Activated CD4-positive, alpha-beta T cell treated with anti-CD3 and anti-CD28 coated beads for 24 hours (primary cell): ENCODE results near the gene SEPHS1.
A peak's percentile ranks its signal among the peaks of the same experiment; 100 is the strongest.
"Not testable (repeated sequence)": the region's sequence is repeated elsewhere in the genome, so short reads cannot be mapped to it uniquely, and the experiment has no call there.

ENCODE experiments used
- DNase-seq, 2 donors: peaks; one replicate each; pipeline ENCODE4 v3.0.0-alpha.2; 2020; ENCODE audit warnings: low read depth in 2 of 2

SEPHS1 gene

GRCh38 chr10:13360587-13360986 lies 12.5 kb upstream of the SEPHS1 start:
- DNase-seq = no peak

GRCh38 chr10:13356392-13356791 lies 8.3 kb upstream of the SEPHS1 start:
- DNase-seq = no peak

DNA sequence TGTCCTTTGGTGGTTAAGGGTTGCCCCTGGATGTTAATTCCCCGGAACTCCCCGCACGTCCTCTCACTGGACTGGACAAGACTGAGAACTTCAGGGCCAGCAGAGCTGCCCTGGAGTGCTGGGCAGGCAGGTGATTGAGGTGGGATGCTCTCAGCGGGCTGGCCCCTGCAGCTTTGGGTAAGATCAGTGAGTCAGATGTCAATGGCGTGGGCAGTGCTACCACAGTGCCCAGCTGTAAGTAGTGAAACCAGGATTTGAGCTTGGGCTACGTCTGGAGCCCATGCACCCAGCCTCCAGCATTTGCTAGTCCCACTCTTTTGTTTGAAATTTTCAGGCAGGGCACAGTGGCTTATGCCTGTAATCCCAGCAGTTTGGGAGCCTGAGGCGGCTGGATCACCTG lies 6.7 kb upstream of the SEPHS1 start:
- DNase-seq = no peak

- no peak for DNase-seq
These were observed 4.4 kb upstream of the SEPHS1 start for GRCh38 chr10:13352519-13352918.

- no peak for DNase-seq
These were observed 3.3 kb upstream of the SEPHS1 start for GRCh38 chr10:13351340-13351915.

DNA sequence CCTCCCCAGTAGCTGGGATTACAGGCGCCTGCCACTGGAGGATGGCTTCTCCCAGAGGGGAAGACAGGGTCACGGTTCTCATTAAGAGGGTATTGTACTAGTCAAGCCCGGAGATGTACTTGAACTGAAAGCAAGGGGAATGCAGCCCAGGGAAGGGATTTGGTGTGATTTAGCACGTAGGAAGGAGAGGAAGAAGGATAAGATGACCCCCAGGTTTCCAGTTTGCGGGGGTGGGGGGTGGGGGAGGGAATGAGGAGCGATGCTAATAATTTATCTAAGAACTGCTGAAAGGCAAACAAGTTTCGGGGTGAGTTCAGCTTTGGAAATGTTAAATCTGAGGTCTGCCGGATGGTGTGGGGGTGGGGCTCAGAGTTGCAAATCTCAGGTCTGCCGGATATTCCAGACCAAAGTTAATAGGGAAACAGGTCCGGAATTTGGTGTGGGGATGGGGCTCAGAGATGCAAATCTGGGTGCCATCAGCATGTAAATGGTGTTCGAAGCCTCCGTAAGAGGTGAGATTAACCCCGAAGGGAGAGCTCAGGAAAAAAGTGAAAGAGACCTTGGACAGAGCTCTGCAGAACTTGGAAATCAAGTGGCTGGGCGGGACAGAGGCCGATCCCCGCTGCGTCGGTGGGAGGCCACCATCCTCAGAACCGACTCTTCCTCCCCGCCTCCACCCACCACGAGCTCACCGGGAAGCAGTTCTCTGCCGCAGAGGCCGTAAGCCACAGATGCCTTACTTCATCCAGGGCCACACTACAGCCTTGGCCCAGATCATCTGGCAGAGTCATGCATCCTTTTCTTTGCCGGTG lies 1.6 kb upstream of the SEPHS1 start:
- no peak for DNase-seq

GRCh38 chr10:13347500-13348156 lies 465 bp downstream of the SEPHS1 start:
- DNase-seq = peak; percentile 63 to 69

- no peak for DNase-seq
These were observed 1.0 kb downstream of the SEPHS1 start for GRCh38 chr10:13347043-13347499.

- no peak for DNase-seq
These were observed 1.6 kb downstream of the SEPHS1 start for GRCh38 chr10:13346283-13347042.

GRCh38 chr10:13340626-13341376 lies 7.3 kb downstream of the SEPHS1 start:
- DNase-seq = no peak

DNA sequence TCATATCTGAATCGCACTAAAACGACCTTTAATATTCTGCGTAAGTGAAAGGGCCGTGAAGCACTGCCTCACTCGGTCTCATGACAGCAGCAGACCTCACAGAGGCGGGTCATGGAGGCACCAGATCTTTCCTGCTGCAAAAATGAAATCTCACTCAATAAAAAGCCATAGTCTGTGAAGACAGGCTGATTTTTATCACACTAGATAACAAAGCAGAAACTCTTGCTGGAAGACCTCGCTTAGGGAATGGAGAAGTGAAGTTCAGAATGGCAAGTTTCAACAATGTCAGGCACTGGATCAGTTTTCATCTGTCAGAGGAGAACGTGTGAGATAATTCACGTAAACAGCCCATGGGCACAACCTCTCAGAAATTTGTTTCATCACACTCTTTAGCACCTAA lies 8.0 kb downstream of the SEPHS1 start:
- DNase-seq = no peak

DNA sequence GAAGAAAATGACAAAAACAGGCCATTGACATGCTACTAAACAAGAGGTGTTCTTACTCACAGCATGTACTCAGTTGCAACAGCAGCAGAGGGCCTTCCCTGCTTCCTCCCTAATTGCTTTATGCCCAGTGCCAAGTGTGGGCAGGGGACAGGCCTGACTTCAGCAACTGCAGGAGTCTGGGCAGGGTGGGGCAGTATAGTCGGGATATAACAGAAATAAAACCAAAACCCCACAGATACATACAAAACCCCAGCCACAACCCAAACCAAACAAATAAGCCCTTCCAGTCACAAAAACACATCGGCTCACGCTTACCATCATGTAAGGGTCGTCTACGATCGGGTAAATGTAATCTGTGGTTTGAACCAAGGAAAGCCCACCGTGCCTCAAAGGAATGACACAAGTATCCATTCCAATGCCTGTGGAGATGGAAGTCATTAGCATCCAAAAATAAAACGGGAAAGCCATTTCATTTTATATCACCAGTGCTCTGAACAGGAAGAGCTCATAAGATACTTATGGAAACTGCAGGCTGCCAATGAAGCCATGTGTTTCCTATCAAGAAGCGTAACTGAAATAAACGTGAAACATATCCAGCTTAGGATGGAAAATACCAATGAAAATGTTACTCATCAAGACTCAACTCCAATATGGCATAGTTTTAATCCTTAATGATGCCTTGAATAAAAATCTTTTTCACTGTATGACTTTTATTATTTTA lies 9.5 kb downstream of the SEPHS1 start:
- no peak for DNase-seq

DNA sequence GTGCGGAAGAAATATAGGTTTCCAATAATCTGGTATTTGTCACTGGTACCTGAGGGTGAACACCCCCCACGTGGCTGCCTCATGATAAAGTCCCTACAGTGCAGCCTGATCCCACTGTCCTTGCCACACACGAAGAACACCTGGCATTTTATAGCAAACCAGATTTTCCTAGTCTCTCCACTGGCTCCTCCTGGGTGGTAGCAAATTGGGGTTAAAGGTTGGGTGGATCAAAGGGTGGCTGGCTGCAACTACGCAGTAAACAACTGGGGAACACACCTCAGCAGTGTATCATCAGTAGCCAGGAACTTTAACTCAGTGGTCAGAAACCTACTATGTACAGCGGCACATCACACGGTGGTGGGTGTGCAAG lies 10.3 kb downstream of the SEPHS1 start:
- no peak for DNase-seq

DNA sequence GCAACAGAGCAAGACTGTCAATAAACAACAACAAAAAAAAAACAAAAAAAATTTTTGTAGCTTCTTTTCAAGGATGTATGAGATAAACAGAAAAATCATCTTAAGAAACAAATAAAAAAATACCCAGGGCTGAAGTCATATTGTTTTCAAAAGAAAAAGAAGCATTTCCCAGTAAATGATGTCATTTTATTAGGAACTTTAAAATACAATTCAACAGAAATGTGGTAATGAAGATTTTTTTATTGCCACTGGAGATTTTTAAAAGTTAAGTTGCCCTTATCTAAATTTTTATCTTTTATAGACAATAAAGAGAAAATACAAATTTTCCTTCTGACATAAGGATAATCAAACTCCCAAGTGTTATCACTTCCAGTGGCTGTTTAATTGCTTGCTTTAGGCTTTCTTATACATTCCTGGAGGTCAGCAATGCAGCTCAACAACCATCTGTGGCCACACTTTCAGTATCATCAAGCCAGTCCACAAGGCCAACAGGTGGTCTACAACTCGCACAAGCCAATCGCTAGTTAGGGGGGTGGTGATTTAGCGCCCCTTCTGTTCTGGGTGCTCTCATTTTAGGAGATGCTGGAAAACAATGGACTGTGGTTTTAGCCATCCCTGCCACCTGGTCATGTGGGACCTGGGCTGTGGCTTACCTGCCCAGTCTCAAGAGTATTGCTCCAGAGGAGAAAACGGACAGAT lies 10.8 kb downstream of the SEPHS1 start:
- no peak for DNase-seq

GRCh38 chr10:13335881-13336280 lies 12.2 kb downstream of the SEPHS1 start:
- no peak for DNase-seq

DNA sequence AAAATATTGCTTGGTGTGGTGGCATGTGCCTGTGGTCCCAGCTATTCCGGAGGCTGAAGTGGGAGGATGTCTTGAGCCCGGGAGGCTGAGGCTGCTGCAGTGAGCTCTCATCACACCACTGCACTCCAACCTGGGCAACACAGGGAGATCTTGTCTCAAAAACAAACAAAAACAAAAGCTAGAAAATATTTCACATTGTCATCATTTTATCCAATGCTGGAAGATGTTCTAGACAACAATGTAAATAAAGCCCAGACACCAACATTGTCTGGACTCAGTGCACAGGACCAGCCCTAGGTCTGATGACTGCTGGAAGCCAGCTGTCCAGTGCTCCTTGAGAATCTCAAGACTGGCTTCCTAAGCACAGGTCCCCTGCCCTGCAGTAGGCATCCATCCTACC lies 13.5 kb downstream of the SEPHS1 start:
- no peak for DNase-seq

GRCh38 chr10:13331646-13332045 lies 16.4 kb downstream of the SEPHS1 start:
- no peak for DNase-seq

GRCh38 chr10:13330980-13331379 lies 17.1 kb downstream of the SEPHS1 start:
- DNase-seq = not testable (repeated sequence)

DNA sequence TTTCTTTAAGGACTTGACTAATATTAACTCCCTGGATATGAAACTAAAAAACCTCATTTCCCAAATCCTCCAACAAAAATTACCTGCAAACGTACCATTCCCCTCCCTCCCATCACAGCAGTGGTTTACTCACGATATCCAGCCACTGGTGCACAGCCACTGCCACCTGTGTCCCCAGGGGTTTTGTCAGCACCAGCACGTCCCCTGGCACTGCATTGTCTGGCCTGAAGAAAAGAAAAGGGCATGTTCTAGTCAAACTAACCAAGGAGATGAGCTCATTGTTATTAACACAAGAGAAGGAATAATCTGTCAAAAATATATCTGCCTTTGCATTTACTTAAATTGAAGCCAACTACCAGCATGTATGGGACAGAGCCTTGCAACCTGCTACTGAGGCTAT lies 18.5 kb downstream of the SEPHS1 start:
- no peak for DNase-seq

- DNase-seq = no peak
These were observed 19.5 kb downstream of the SEPHS1 start for GRCh38 chr10:13328613-13329012.
